ENCODE measurements around the gene INHBC.
A peak's percentile ranks its signal among the peaks of the same experiment; 100 is the strongest.
"Not testable (repeated sequence)": the region's sequence is repeated elsewhere in the genome, so short reads cannot be mapped to it uniquely, and the experiment has no call there.

The INHBC gene

DNA sequence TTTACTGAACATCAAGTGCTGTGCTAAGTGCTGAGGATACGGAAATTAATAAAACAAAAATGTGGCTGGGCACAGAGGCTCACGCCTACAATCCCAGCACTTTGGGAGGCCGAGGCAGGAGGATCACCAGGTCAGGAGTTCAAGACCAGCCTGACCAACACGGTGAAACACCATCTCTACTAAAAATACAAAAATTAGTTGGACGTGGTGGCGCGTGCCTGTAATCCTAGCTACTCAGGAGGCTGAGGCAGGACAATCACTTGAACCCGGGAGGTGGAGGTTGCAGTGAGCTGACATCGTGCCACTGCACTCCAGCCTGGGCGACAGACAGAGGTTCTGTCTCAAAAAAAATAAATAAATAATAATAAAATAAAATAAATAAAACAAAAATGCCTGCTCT lies 7.6 kb upstream of the INHBC start:
- DNase-seq (ENCODE audit: extremely low spot score, insufficient read length, low read depth); FAIRE-seq: not testable (repeated sequence)

DNA sequence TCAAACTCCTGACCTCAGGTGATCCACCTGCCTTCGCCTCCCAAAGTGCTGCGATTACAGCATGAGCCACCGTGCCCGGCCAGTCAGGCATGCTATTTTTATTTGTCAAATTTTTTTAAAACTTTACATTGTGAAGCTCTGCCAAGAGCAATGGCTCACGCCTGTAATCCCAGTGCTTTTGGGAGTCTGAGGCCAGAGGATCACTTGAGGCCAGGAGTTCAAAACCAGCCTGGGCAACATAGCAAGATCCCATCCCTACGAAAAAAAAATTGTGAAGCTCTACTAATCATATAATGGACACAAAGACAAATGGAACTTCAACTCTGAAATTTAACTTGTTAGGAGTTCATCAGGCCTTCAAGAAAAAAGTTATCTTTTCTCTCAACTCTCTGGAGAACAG lies 5.6 kb upstream of the INHBC start:
- FAIRE-seq, result no peak
- no peak for DNase-seq (ENCODE audit: extremely low spot score, insufficient read length, low read depth)

DNA sequence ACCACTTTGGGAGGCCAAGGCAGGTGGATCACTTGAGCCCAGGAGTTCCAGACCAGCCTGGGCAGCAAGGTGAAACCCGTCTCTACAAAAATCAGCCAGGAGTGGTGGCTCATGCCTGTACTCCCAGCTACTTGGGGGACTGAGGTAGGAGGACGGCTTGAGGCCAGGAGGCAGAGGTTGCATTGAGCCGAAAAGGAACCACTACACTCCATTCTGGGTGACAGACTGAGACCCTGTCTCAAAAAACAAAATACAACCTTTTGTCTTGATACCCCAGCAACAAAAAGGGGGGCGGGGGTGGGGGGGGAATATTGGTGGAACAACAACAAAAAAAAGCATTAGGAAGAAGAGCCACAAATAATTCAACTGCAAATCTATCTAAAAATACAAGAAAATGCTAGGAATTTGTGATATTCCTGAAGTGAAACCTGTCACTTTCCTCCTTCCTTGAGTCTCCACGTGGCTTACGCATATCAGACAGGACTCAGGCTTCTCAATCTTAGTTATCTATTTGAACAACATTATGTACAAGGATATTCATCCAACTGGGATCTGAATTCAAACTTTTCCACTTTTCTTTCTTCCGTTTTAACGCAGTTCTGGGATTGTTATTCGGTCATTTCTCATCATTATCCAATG lies 5.0 kb upstream of the INHBC start:
- FAIRE-seq, result no peak
- DNase-seq (ENCODE audit: extremely low spot score, insufficient read length, low read depth), result no peak

DNA sequence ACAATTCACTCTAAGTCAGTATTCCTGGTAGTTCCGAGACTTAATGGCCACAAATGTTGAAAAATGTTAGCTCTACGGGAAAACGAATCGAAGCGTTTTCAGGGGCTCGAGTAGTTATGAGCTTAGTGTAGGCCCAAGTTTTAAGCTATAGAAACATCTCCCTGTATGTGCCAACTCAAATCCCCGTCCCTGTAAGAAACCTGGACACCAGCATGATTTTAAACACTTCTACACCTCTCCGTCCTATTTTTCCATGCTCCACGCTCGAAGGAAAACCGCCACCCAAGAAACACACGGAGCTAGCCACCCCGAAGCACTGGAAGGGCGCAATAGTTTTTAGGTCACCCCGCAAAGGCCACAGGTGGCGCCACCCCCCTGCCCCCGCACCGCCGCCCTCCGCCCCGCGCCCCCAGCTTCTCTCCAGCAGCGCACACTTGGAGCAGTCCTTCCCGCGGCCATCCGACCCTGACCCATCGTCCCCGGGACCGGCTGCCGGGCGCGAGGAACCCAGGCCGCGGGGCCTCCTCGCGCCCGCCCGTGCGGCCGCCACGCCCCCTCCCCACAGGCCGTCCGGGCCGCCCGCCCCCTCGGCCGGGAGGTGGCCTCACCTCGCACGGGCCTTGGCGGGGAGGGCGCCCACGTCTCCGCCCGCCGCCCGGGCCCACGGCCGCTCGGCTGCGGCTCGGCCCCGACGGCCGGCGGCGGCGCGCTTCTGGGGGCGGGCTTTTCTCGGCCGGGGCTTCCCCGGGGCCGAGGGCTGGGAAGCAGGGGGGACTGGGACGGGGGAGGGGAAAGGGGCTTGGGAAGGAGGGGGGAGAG lies 4.3 kb upstream of the INHBC start:
- FAIRE-seq (no peak), DNase-seq (ENCODE audit: extremely low spot score, insufficient read length, low read depth) (no peak)

DNA sequence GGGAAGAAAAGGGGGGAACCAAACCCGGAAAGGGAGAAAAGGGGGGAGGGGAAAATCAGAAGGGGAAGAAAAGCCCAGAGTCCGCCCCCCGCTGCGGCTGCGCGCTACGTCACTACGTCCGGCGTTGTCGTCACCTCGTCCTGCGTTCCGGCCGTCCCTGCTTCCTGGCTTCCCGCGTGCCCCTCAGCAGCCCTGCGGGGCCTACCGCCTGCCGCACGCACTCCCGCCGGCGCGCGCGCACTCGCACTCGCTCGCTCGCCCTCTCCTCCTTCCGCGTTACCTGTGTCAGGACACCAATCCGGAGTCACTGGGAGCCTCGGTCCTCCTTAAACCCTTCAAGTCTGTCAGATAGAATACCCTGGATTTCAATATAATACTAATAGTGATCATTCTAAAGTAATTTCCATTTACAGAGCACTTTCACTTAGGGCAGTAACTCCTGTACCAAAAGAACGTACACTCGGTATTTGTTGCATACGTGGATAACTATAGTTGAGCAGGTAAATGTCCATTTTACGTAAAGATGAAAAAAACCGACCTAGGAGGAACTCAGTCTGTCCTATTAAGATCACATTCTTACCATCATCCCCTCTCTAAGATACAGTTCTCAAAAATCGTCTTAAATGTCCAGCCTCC lies 3.5 kb upstream of the INHBC start, which contains the start of gene R3HDM2:
Gene R3HDM2 (minus strand): TSS at position 113 of the 636 bp plus-strand sequence. CDS start 120,615 bp downstream, outside the sequence.
- peak; percentile 96 for FAIRE-seq

DNA sequence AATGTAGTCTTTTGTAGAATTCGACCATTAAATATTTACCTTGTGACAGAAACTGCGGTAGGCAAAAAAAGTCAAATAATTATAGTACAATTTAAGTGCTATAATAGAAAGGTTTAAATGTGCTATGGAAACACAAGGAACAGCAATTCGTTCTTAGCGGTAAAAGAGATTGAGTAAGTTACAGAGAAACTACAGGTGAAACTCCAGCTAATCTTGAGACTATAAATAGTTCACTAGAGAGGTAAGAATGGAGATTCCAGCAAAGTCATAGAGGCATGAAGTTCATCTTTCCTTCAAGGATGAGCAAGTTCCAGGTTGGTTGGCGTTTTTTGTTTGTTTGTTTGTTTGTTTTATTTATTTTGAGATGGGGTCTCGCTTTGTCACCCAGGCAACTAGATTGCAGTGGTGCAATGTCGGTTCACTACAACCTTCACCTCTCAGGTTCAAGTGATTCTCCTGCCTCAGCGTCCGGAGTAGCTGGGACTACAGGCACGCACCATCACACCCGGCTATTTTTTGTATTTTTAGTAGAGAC lies 2.9 kb upstream of the INHBC start:
- no peak for FAIRE-seq

More for the DNA sequence above, 3.5 kb upstream of the INHBC start, which contains the start of gene R3HDM2:
- peak; percentile 95 for DNase-seq (ENCODE audit: extremely low spot score, insufficient read length, low read depth)

DNA sequence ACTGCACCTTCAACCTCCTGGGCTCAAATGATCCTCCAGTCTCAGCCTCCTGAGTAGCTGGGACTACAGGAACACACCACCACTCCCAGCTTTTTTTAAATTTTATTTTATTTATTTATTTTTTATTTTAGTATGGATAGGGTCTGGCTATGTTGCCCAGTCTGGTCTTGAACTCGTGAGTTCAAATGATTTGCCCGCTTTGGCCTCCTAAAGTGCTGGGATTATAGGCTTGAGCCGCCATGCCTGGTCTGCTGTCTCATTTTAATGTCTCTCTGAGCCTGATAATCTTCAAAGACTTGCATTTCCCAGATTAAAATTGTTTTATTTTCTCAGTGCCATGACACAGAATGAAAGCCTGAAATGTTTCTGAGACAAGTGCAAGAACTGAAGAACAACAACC lies 1.2 kb upstream of the INHBC start:
- DNase-seq (ENCODE audit: extremely low spot score, insufficient read length, low read depth), result no peak
- FAIRE-seq, result no peak

More for the DNA sequence above, 2.9 kb upstream of the INHBC start:
- DNase-seq (ENCODE audit: extremely low spot score, insufficient read length, low read depth), result no peak

DNA sequence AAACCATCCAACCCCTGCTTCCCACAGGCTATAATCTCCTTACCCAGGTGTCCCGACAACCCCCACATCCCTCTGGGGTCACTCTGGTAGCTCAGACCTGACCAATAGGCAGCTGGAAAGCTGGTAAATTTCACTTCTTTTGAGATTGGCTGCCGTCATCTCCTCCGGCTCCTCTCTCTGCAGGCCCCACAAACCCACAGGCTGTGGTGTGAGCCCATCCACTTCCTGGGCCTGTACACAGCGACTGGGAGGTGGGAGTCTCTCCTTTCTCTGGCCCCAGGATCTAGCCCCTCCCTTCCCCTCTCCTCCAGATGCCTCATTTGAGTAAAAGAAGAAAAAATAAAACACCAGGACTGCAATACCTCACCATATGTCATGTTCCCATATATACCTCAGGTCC lies 709 bp downstream of the INHBC start:
- DNase-seq (ENCODE audit: extremely low spot score, insufficient read length, low read depth), result no peak

DNA sequence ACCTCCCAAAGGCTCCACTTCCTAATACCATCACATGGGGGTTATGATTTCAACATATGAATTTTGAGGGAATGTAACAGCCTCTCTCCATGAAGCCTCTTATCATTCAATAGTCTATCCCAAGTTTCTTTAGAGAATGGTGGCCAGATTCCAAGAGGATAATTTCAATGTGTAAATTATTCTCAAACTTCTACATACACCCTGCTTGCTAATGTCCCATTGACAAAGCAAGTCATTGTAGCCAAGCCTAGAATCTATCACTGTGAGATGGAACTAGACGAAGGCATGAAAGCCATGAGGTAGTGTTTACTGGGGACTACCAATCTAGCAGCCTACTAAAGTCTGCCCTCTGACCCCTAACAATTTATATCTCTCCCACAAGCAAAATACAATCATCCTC lies 3.8 kb downstream of the INHBC start:
- FAIRE-seq, result no peak
- DNase-seq (ENCODE audit: extremely low spot score, insufficient read length, low read depth), result no peak

More for the DNA sequence above, 709 bp downstream of the INHBC start:
- no peak for FAIRE-seq

DNA sequence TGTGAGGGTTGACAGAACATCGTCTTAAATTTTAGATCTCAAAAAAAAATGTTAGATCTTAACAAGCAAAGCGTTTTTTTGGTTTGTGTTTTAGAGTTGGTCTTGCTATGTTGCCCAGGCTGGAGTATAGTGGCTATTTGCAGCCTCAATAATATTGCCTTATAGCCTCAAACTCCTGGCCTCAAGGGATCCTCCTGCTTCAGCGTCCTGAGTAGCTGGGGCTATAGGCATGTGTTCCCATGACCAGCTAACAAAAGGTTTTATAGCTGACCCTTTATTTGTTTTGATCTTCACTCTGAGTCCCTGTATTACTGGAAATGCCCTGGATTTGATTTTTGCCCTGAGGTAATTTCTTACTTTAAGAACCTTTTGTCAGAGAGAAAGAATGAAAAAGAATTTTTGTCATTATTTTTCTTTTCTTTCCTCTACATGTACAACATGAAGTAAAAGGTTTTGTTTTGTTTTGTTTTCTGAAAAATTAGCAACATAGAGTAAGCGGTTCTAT lies 5.2 kb downstream of the INHBC start:
- DNase-seq (ENCODE audit: extremely low spot score, insufficient read length, low read depth) (no peak), FAIRE-seq (no peak)

DNA sequence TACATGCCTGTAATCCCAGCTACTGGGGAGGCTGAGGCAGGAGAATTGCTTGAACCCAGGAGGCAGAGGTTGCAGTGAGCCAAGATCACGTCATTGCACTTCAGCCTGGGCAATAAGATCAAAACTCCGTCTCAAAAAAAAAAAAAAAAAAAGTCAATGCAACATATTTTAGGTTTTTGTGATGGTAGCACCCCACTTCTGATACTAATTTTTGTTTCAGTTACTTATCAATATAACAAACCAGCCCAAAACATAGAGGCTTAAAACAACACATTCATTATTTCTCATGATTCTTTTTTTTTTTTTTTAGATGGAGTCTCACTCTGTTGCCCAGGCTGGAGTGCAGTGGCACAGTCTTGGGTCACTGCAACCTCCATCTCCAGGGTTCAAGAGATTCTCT lies 6.8 kb downstream of the INHBC start:
- FAIRE-seq; DNase-seq (ENCODE audit: extremely low spot score, insufficient read length, low read depth): not testable (repeated sequence)

DNA sequence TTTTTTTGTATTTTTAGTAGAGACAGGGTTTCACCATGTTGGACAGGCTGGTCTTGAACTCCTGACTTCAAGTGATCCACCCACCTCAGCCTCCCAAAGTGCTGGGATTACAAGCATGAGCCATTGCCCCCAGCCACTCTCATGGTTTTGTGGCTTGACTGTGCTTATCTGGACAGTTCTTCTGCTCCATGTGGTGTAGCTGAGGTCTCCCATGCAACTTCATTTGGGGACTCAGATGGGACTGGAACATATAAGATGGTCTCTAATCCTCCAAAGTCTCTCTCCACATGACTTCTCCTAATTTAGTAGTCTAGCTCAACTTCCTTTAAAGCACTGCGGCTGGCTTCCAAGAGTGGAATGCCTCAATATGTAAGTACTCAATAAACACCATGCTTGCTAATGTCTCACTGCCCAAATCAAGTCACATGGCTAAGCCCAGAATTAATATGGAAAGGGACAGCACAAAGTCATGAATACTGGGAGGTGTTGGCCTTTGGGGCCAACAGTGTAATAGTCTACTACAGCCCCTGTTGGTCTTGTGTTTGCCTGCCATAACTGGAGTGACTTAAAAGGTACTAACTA lies 7.4 kb downstream of the INHBC start:
- FAIRE-seq (no peak), DNase-seq (ENCODE audit: extremely low spot score, insufficient read length, low read depth) (no peak)

DNA sequence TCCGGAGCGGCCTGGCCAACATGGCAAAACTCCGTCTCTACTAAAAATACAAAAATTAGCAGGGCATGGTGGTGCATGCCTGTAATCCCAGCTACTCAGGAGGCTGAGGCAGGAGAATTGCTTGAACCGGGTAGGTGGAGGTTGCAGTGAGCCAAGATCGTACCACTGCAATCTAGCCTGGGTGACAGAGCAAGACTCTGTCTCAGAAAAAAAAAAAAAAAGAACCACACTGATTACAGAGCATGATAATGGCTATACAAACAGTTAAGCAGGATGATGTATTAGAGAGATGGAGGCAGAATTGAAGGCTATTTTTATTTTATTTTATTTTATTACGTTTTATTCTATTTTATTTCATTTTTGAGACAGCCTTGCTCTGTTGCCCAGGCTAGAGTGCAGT lies 9.8 kb downstream of the INHBC start:
- DNase-seq (ENCODE audit: extremely low spot score, insufficient read length, low read depth); FAIRE-seq: not testable (repeated sequence)

DNA sequence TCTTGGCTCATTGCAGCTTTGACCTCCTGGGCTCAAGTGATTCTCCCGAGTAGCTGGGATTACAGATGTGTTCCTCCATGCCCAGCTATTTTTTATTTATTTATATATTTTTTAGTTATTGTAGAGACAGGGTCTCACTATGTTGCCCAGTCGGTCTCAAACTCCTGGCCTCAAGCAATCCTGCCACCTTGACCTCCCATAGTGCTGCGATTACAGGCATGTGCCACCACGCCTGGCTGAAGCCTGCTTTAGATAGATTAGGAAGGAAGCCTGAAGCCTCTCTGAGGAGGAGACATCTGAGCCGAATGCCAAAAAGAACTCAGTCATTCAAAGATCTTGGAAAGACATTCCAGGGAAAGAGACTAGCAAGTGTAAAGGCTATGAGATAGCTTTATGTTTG lies 10.2 kb downstream of the INHBC start:
- FAIRE-seq (no peak), DNase-seq (ENCODE audit: extremely low spot score, insufficient read length, low read depth) (no peak)

DNA sequence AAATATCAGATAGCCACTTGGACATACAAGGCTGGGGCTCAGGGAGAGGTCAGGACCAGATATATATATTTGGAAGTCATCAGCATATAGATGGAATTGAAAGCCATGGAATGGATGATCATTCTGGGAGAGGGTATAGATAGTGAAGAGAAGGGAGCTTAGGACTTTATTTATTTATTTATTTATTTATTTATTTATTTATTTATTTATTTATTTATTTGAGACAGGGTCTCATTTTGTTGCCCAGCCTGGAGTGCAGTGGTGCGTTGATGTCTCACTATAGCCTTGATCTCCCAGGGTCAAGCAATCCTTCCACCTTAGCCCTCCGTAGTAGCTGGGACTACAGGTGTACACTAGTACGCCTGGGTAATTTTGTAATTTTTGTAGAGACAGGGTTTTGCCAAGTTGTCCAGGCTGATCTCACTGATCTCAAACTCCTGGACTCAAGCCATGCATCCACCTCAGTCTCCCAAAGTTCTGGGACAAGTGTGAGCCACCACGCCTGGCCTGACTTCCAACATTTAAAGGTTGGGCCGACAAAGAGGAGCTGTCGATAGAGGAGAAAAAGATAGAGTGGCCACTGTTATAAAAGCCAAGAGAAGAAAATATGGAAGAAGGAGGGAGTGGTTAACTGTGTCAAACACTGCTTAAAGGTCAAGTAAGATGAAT lies 11.8 kb downstream of the INHBC start:
- no peak for DNase-seq (ENCODE audit: extremely low spot score, insufficient read length, low read depth)
- FAIRE-seq, result no peak

DNA sequence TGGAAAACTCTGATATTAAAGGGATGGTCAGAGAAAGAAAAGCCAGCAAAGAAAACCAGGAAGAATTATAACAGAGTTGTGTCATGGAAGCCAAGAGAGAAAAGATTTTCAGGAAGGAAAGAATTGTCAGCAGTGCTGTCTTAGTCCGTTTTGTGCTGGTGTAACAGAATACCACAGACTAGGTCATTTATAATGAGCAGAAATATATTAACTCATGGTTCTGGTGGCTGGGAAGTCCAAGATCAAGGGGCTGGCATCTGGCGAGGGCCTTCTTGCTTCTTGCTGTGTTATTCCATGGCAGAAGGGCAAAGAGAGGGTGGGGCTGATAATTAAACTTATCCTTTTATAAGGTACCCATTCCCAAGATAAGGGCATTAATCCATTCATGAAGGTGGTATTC lies 14.1 kb downstream of the INHBC start:
- no peak for DNase-seq (ENCODE audit: extremely low spot score, insufficient read length, low read depth)
- FAIRE-seq, result no peak

DNA sequence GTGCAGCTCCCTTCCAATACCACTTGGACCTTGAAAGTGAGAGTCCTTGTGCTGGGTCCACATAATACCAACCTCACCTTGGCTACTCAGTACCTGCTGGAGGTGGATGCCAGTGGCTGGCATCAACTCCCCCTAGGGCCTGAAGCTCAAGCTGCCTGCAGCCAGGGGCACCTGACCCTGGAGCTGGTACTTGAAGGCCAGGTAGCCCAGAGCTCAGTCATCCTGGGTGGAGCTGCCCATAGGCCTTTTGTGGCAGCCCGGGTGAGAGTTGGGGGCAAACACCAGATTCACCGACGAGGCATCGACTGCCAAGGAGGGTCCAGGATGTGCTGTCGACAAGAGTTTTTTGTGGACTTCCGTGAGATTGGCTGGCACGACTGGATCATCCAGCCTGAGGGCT lies 14.8 kb downstream of the INHBC start:
- FAIRE-seq (no peak), DNase-seq (ENCODE audit: extremely low spot score, insufficient read length, low read depth) (no peak)

DNA sequence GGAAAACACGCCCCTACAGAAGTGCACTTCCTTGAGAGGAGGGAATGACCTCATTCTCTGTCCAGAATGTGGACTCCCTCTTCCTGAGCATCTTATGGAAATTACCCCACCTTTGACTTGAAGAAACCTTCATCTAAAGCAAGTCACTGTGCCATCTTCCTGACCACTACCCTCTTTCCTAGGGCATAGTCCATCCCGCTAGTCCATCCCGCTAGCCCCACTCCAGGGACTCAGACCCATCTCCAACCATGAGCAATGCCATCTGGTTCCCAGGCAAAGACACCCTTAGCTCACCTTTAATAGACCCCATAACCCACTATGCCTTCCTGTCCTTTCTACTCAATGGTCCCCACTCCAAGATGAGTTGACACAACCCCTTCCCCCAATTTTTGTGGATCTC lies 15.5 kb downstream of the INHBC start:
- DNase-seq (ENCODE audit: extremely low spot score, insufficient read length, low read depth), result no peak
- no peak for FAIRE-seq

DNA sequence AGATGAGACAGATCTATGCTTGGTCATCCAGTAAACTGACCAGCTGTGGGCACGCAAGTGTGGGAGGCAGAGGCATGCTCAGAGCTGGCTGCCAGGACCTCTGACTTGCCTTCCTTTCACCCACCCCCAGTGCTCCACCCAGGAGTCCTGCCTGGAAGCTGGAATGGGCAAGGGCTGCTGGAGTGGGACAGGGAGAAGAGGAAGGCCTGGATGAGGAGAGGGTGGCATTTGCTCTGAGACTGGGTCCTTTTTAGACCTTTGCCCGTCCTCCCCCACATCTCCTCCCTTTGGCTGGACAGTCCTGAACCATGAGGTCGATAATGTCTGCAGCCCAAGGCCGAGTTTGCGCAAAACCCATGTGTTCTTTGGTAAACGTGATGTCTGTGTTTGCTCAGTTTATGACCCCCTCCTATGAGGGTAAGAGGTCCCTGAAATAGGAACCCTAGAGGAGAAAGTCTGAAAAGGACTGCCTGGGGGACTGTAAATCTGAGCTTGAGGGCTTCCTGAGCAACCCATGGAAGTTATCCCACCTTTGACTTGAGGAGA lies 16.7 kb downstream of the INHBC start:
- FAIRE-seq (no peak), DNase-seq (ENCODE audit: extremely low spot score, insufficient read length, low read depth) (no peak)
